ENCODE data around the gene WNT2. TPM values are rescaled to one million over a fixed set of nuclear protein-coding genes. Genes with fewer than 3 reads are reported as not detected.

WNT2 gene
- total and polyA plus RNA-seq, 2 donors (not counting 1 experiment from before 2014, with no cell fraction given): not detected

- H3K27ac ChIP-seq (ENCODE audit: low read length in 2 of 2): no peak overlapping the region
- TF ChIP-seq, protein P1, sequence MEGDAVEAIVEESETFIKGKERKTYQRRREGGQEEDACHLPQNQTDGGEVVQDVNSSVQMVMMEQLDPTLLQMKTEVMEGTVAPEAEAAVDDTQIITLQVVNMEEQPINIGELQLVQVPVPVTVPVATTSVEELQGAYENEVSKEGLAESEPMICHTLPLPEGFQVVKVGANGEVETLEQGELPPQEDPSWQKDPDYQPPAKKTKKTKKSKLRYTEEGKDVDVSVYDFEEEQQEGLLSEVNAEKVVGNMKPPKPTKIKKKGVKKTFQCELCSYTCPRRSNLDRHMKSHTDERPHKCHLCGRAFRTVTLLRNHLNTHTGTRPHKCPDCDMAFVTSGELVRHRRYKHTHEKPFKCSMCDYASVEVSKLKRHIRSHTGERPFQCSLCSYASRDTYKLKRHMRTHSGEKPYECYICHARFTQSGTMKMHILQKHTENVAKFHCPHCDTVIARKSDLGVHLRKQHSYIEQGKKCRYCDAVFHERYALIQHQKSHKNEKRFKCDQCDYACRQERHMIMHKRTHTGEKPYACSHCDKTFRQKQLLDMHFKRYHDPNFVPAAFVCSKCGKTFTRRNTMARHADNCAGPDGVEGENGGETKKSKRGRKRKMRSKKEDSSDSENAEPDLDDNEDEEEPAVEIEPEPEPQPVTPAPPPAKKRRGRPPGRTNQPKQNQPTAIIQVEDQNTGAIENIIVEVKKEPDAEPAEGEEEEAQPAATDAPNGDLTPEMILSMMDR (IDR thresholded peaks at IDR 0.05): no peak
- no peak for TF ChIP-seq EZH2 (IDR thresholded peaks at IDR 0.05; ENCODE audit: borderline replicate concordance, insufficient read depth, low read depth, low read length, poor library complexity, severe bottlenecking)
Measured at GRCh38 chr7:117333168-117333567, 10.3 kb upstream of the WNT2 start.

DNA sequence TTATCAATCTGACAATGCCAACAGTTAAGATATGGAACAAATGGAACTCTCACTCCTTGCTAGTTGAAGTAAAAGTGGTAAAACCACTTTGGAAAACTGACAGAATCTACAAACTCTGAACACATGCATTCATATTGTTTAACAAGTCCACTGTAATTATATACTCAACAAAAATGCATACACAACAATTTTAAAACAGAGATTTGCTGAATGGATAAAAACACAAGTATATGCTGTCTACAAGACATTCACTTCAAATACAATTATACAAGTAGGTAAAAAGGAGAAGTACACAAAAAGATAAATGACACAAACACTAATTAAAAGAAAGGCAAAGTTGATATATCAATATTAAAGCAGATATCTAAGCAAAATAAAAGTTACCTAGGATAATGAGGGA lies 9.2 kb upstream of the WNT2 start:
- no peak overlapping the region for H3K4me3 ChIP-seq (ENCODE audit: control extremely low read depth in 1 of 5, extremely low read depth in 1 of 5, insufficient read depth in 1 of 5, low read depth in 2 of 5, low read length in 4 of 5)
- no peaks in the 10 kb centered on the region for H3K9me3 Mint-ChIP-seq (ENCODE audit: insufficient read depth)

More at GRCh38 chr7:117333168-117333567, 10.3 kb upstream of the WNT2 start:
- ATAC-seq (ENCODE audit: low read depth) (no peak), DNase-seq (no peak)
- H3K79me2 ChIP-seq (ENCODE audit: control insufficient read depth, insufficient read depth, low read length): no peaks in the 10 kb centered on the region
- no peak overlapping the region for H2AFZ ChIP-seq (ENCODE audit: insufficient read depth, low read depth, low read length, poor library complexity, severe bottlenecking)
- H4K20me1 ChIP-seq (ENCODE audit: control insufficient read depth, insufficient read depth, low read length, poor library complexity, severe bottlenecking): no peaks in the 10 kb centered on the region
- Mint-ChIP-seq H3K9me3 (ENCODE audit: insufficient read depth) (no peaks in the 10 kb centered on the region), H3K4me1 (no peaks in the 10 kb centered on the region), H3K4me3 (no peak overlapping the region), H3K27ac (no peak overlapping the region), H3K27me3 (no peaks in the 10 kb centered on the region)
- H3K27me3 ChIP-seq (replicated peaks in 1 of 4; ENCODE audit: control extremely low read depth in 1 of 4, control insufficient read depth in 3 of 4, insufficient read depth in 4 of 4, low read length in 3 of 4): no peaks in the 10 kb centered on the region
- CTCF ChIA-PET: no interaction called here
- no peak overlapping the region for H3K4me2 ChIP-seq (replicated peaks; ENCODE audit: low read depth, low read length, poor library complexity, severe bottlenecking)
- no peaks in the 10 kb centered on the region for H3K9me3 ChIP-seq (ENCODE audit: control extremely low read depth in 1 of 3, control insufficient read depth in 2 of 3, insufficient read depth in 1 of 3, low read length in 2 of 3)
- POLR2A ChIA-PET: no interaction called here
- no peak overlapping the region for H3K9ac ChIP-seq (ENCODE audit: low read length)
- H3K4me1 ChIP-seq (ENCODE audit: control insufficient read depth in 2 of 2, insufficient read depth in 2 of 2, low read length in 2 of 2): no peaks in the 10 kb centered on the region
- H3K36me3 ChIP-seq (replicated peaks in 1 of 2; ENCODE audit: control extremely low read depth in 1 of 2, control insufficient read depth in 1 of 2, extremely low read depth in 1 of 2, insufficient read depth in 2 of 2, low read length in 1 of 2): no peaks in the 10 kb centered on the region
- H3K4me3 ChIP-seq (ENCODE audit: control extremely low read depth in 1 of 5, extremely low read depth in 1 of 5, insufficient read depth in 1 of 5, low read depth in 2 of 5, low read length in 4 of 5): no peak overlapping the region
- intact Hi-C loops (cut with micrococcal nuclease): no loop called here

More for the DNA sequence above, 9.2 kb upstream of the WNT2 start:
- no peaks in the 10 kb centered on the region for H3K27me3 Mint-ChIP-seq
- Histone ChIP-seq H2AFZ (ENCODE audit: insufficient read depth, low read depth, low read length, poor library complexity, severe bottlenecking) (no peak overlapping the region), H4K20me1 (ENCODE audit: control insufficient read depth, insufficient read depth, low read length, poor library complexity, severe bottlenecking) (no peaks in the 10 kb centered on the region), H3K27ac (ENCODE audit: low read length in 2 of 2) (no peak overlapping the region), H3K36me3 (replicated peaks in 1 of 2; ENCODE audit: control extremely low read depth in 1 of 2, control insufficient read depth in 1 of 2, extremely low read depth in 1 of 2, insufficient read depth in 2 of 2, low read length in 1 of 2) (no peaks in the 10 kb centered on the region), H3K4me2 (replicated peaks; ENCODE audit: low read depth, low read length, poor library complexity, severe bottlenecking) (no peak overlapping the region), H3K9me3 (ENCODE audit: control extremely low read depth in 1 of 3, control insufficient read depth in 2 of 3, insufficient read depth in 1 of 3, low read length in 2 of 3) (no peaks in the 10 kb centered on the region), H3K4me1 (ENCODE audit: control insufficient read depth in 2 of 2, insufficient read depth in 2 of 2, low read length in 2 of 2) (no peaks in the 10 kb centered on the region), H3K79me2 (ENCODE audit: control insufficient read depth, insufficient read depth, low read length) (no peaks in the 10 kb centered on the region), H3K9ac (ENCODE audit: low read length) (no peak overlapping the region), H3K27me3 (replicated peaks in 1 of 4; ENCODE audit: control extremely low read depth in 1 of 4, control insufficient read depth in 3 of 4, insufficient read depth in 4 of 4, low read length in 3 of 4) (no peaks in the 10 kb centered on the region)
- no peak overlapping the region for H3K27ac Mint-ChIP-seq
- ATAC-seq (ENCODE audit: low read depth) (no peak), DNase-seq (no peak)
- CTCF ChIA-PET: no interaction called here
- intact Hi-C loops (cut with micrococcal nuclease): no loop called here
- no peak for TF ChIP-seq EZH2 (IDR thresholded peaks at IDR 0.05; ENCODE audit: borderline replicate concordance, insufficient read depth, low read depth, low read length, poor library complexity, severe bottlenecking)
- TF ChIP-seq, protein P1 (IDR thresholded peaks at IDR 0.05): no peak
- H3K4me3 Mint-ChIP-seq: no peak overlapping the region
- POLR2A ChIA-PET: no interaction called here
- H3K4me1 Mint-ChIP-seq: no peaks in the 10 kb centered on the region
